ENCODE results near the gene MTG2. TPM values are rescaled to one million over a fixed set of nuclear protein-coding genes. Genes with fewer than 3 reads are reported as not detected.

MTG2 gene
- total and polyA plus RNA-seq, 4 donors = 13.0 to 28.0 (median 24.4) TPM

DNA sequence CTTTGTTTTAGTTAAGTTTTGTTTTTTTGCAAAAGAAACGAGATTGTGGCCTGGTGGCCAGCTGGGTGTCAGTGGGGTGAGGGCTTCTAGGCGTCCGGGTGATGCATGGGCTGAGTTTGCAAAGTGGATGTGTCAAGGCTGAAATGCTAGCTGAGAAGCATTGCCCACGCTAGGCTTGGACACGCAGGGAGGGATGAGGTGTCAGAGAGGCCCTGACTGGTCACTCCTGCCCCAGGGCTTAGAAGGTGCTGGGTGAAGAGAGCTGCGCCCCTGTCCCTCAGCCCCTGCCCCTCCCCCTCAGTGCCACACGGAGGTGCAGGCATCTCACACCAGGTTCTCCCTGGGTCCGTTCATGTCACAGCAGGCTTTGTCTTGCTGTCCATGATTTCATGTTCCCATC is 63.6 kb downstream of the MTG2 start:
- Histone ChIP-seq H3K9ac (ENCODE audit: low read depth in 1 of 2, low read length in 2 of 2) (no peak overlapping the region), H3K4me1 (ENCODE audit: control insufficient read depth in 4 of 4, insufficient read depth in 4 of 4, low read length in 3 of 4) (peaks cover 10 to 34% (median 21%) of the 10 kb centered on the region in 4 donors), H3K27me3 (ENCODE audit: control insufficient read depth in 4 of 4, insufficient read depth in 4 of 4, low read length in 3 of 4) (no peaks in the 10 kb centered on the region), H3K36me3 (ENCODE audit: control insufficient read depth in 4 of 4, insufficient read depth in 3 of 4, low read depth in 1 of 4, low read length in 3 of 4) (peaks cover 0 to 6% (median under 1%) of the 10 kb centered on the region in 4 donors), H3K9me3 (ENCODE audit: control insufficient read depth in 4 of 4, low read length in 3 of 4) (no peaks in the 10 kb centered on the region), H3K4me3 (ENCODE audit: low read depth in 1 of 3, low read length in 3 of 3) (no peak overlapping the region), H3K27ac (ENCODE audit: low read depth in 1 of 2, low read length in 2 of 2) (no peak overlapping the region)
- WGBS = 84% methylated on average over 8 of the region's 8 CpGs
- no peak for TF ChIP-seq HNF4G (IDR thresholded peaks at IDR 0.05)
- TF ChIP-seq, protein P1, sequence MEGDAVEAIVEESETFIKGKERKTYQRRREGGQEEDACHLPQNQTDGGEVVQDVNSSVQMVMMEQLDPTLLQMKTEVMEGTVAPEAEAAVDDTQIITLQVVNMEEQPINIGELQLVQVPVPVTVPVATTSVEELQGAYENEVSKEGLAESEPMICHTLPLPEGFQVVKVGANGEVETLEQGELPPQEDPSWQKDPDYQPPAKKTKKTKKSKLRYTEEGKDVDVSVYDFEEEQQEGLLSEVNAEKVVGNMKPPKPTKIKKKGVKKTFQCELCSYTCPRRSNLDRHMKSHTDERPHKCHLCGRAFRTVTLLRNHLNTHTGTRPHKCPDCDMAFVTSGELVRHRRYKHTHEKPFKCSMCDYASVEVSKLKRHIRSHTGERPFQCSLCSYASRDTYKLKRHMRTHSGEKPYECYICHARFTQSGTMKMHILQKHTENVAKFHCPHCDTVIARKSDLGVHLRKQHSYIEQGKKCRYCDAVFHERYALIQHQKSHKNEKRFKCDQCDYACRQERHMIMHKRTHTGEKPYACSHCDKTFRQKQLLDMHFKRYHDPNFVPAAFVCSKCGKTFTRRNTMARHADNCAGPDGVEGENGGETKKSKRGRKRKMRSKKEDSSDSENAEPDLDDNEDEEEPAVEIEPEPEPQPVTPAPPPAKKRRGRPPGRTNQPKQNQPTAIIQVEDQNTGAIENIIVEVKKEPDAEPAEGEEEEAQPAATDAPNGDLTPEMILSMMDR (IDR thresholded peaks at IDR 0.05; ENCODE audit: low read depth, low read length, missing input control) = no peak
- DNase-seq (ENCODE audit: low spot score) = no peak

DNA sequence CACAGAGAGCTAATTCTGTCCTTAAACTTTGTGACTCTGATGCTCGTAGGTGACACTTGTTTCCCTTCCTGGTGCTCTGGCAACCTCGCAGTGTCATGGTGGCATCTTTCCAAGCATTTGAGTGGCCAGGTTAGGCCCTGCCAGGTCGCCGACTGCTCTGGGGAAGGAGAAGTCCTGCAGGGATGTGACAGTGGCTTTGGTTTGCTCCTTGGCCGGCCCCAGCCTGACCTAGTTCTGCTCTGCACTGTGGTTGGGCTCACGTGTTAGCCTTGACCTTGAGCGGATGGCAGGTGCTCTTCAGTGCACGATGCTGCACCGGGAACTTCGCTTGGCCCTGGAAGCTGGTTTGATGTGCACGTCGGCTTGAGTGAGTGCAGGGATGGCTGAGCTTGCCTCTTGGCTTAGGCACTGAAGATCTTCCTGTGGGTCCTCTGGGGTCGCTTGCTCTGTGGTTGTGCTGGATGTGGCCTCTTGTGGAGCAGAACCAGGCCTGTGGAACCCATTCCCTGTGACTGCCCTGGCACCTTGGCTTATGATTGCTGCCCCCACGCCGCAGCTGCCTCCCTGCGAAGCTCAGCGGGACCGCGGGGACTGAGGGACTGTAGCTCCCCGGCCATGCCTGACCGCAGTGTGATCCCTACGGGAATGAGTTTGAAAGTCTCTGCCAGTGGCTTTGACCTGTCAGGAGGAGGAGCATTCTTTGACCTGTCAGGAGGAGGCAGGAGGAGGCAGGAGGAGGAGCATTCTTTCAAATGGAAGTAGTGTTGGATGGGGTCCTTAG is 64.2 kb downstream of the MTG2 start:
- peaks cover 8 to 29% (median 21%) of the 10 kb centered on the region in 4 donors for H3K4me1 ChIP-seq (ENCODE audit: control insufficient read depth in 4 of 4, insufficient read depth in 4 of 4, low read length in 3 of 4)
- TF ChIP-seq, protein P2, sequence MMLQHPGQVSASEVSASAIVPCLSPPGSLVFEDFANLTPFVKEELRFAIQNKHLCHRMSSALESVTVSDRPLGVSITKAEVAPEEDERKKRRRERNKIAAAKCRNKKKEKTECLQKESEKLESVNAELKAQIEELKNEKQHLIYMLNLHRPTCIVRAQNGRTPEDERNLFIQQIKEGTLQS (IDR thresholded peaks at IDR 0.05) = no peak
- TF ChIP-seq SP1 (IDR thresholded peaks at IDR 0.05) (no peak), FOXA2 (IDR thresholded peaks at IDR 0.05) (no peak), RXRA (IDR thresholded peaks at IDR 0.05) (peak; percentile 13 to 23), HNF4A (conservative IDR thresholded peaks at IDR 0.05) (peak in 1 of 2 donors; percentile 8), JUND (IDR thresholded peaks at IDR 0.05) (no peak), HNF4G (IDR thresholded peaks at IDR 0.05) (no peak), YY1 (IDR thresholded peaks at IDR 0.05) (no peak), GABPA (IDR thresholded peaks at IDR 0.05 in 1 of 2, conservative IDR thresholded peaks at IDR 0.05 in 1 of 2) (no peak), TAF1 (conservative IDR thresholded peaks at IDR 0.05) (no peak), FOXA1 (IDR thresholded peaks at IDR 0.05) (no peak)
- TF ChIP-seq, protein P3, sequence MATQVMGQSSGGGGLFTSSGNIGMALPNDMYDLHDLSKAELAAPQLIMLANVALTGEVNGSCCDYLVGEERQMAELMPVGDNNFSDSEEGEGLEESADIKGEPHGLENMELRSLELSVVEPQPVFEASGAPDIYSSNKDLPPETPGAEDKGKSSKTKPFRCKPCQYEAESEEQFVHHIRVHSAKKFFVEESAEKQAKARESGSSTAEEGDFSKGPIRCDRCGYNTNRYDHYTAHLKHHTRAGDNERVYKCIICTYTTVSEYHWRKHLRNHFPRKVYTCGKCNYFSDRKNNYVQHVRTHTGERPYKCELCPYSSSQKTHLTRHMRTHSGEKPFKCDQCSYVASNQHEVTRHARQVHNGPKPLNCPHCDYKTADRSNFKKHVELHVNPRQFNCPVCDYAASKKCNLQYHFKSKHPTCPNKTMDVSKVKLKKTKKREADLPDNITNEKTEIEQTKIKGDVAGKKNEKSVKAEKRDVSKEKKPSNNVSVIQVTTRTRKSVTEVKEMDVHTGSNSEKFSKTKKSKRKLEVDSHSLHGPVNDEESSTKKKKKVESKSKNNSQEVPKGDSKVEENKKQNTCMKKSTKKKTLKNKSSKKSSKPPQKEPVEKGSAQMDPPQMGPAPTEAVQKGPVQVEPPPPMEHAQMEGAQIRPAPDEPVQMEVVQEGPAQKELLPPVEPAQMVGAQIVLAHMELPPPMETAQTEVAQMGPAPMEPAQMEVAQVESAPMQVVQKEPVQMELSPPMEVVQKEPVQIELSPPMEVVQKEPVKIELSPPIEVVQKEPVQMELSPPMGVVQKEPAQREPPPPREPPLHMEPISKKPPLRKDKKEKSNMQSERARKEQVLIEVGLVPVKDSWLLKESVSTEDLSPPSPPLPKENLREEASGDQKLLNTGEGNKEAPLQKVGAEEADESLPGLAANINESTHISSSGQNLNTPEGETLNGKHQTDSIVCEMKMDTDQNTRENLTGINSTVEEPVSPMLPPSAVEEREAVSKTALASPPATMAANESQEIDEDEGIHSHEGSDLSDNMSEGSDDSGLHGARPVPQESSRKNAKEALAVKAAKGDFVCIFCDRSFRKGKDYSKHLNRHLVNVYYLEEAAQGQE (IDR thresholded peaks at IDR 0.05) = no peak
- TF ChIP-seq, protein P1 (IDR thresholded peaks at IDR 0.05; ENCODE audit: low read depth, low read length, missing input control) = no peak
- no peak for DNase-seq (ENCODE audit: low spot score)
- no peak overlapping the region for H3K27ac ChIP-seq (ENCODE audit: low read depth in 1 of 2, low read length in 2 of 2)
- no peak overlapping the region for H3K9ac ChIP-seq (ENCODE audit: low read depth in 1 of 2, low read length in 2 of 2)
- no peak overlapping the region for H3K4me3 ChIP-seq (ENCODE audit: low read depth in 1 of 3, low read length in 3 of 3)
- H3K27me3 ChIP-seq (ENCODE audit: control insufficient read depth in 4 of 4, insufficient read depth in 4 of 4, low read length in 3 of 4) = no peaks in the 10 kb centered on the region
- 58% methylated on average over 22 of the region's 22 CpGs for WGBS
- H3K36me3 ChIP-seq (ENCODE audit: control insufficient read depth in 4 of 4, insufficient read depth in 3 of 4, low read depth in 1 of 4, low read length in 3 of 4) = peaks cover 0 to 6% (median under 1%) of the 10 kb centered on the region in 4 donors
- H3K9me3 ChIP-seq (ENCODE audit: control insufficient read depth in 4 of 4, low read length in 3 of 4) = no peaks in the 10 kb centered on the region

Measured in liver (tissue), 9 donors.